ENCODE measurements around the gene NKAPD1. TPM values are rescaled to one million over a fixed set of nuclear protein-coding genes. Genes with fewer than 3 reads are reported as not detected.

NKAPD1 gene
- total and polyA plus RNA-seq, 10 of the 15 experiments (the other 5 are each of a cell fraction or from before 2014, with no cell fraction given): 9.6 to 43.3 (median 19.2) TPM

DNA sequence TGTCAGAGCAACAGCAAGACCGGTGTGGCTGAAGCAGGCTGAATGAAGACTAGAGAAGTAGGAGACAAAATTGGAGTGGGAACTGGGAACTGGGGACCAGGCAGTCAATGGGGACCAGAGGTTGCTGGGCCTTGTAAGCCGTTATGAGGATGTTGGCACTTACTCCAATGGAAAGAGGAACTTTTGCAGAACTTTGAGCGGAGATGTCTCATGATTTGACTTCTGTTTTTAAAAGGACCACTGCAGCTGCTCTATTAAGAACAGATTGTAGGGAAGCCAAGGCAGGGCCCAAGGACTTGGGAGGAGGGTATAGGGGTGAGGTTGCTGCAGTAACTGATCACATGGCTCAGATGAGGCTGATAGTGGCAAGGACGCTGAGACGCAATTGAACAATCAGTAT lies 55.6 kb downstream of the NKAPD1 start:
- TF ChIP-seq ZNF622 (IDR thresholded peaks at IDR 0.05) (no peak), MTA2 (IDR thresholded peaks at IDR 0.05; ENCODE audit: low read depth) (no peak), CREB1 (IDR thresholded peaks at IDR 0.05; ENCODE audit: low read depth) (no peak), WRNIP1 (IDR thresholded peaks at IDR 0.05; ENCODE audit: borderline replicate concordance, low read depth, low read length) (no peak)
- TF ChIP-seq, protein P1, sequence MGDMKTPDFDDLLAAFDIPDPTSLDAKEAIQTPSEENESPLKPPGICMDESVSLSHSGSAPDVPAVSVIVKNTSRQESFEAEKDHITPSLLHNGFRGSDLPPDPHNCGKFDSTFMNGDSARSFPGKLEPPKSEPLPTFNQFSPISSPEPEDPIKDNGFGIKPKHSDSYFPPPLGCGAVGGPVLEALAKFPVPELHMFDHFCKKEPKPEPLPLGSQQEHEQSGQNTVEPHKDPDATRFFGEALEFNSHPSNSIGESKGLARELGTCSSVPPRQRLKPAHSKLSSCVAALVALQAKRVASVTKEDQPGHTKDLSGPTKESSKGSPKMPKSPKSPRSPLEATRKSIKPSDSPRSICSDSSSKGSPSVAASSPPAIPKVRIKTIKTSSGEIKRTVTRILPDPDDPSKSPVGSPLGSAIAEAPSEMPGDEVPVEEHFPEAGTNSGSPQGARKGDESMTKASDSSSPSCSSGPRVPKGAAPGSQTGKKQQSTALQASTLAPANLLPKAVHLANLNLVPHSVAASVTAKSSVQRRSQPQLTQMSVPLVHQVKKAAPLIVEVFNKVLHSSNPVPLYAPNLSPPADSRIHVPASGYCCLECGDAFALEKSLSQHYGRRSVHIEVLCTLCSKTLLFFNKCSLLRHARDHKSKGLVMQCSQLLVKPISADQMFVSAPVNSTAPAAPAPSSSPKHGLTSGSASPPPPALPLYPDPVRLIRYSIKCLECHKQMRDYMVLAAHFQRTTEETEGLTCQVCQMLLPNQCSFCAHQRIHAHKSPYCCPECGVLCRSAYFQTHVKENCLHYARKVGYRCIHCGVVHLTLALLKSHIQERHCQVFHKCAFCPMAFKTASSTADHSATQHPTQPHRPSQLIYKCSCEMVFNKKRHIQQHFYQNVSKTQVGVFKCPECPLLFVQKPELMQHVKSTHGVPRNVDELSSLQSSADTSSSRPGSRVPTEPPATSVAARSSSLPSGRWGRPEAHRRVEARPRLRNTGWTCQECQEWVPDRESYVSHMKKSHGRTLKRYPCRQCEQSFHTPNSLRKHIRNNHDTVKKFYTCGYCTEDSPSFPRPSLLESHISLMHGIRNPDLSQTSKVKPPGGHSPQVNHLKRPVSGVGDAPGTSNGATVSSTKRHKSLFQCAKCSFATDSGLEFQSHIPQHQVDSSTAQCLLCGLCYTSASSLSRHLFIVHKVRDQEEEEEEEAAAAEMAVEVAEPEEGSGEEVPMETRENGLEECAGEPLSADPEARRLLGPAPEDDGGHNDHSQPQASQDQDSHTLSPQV (IDR thresholded peaks at IDR 0.05): no peak
- no peak overlapping the region for H3K9ac ChIP-seq (ENCODE audit: control insufficient read depth, insufficient read depth, low read length)
- no peak overlapping the region for H2AFZ ChIP-seq (ENCODE audit: control insufficient read depth, low read depth, low read length)
- no peak overlapping the region for H3K4me2 ChIP-seq (ENCODE audit: control insufficient read depth, insufficient read depth)
- no peaks in the 10 kb centered on the region for H4K20me1 ChIP-seq (ENCODE audit: control insufficient read depth, insufficient read depth)
- ChIA-PET POLR2A (no interaction called here), RAD21 (ENCODE audit: unreplicated experiment) (no interaction called here), CTCF (no interaction called here), SMC1A (ENCODE audit: uncharacterized antibody, unreplicated experiment) (interaction anchor here (1.4 to 2.0 kb wide), 2 partner anchors 8 to 12 kb away, joined by 3 to 6 read pairs; no protein-coding TSS in a partner anchor)
- no peaks in the 10 kb centered on the region for H3K36me3 ChIP-seq (ENCODE audit: control insufficient read depth in 2 of 2, insufficient read depth in 2 of 2, low read length in 1 of 2)
- no peak overlapping the region for H3K4me3 ChIP-seq
- in situ Hi-C loops (cut with MboI): no loop called here
- no TSS peak for BruUV-seq (replicated peaks)
- H3K4me1 ChIP-seq (ENCODE audit: control insufficient read depth, insufficient read depth, low read length): 0 out of 2 replicates have a peak, but pooled peaks cover 2% of the 10 kb centered on the region
- no peaks in the 10 kb centered on the region for H3K9me3 ChIP-seq (replicated peaks; ENCODE audit: control insufficient read depth, insufficient read depth, low read length)
- intact Hi-C loops (cut with micrococcal nuclease; ENCODE audit: unreplicated experiment): no loop called here
- H3K27me3 ChIP-seq (replicated peaks in 1 of 2; ENCODE audit: control insufficient read depth in 2 of 2, insufficient read depth in 2 of 2, low read length in 1 of 2): no peaks in the 10 kb centered on the region; a peak in 1 of 4 replicates
- DNase-seq (ENCODE audit: low read depth, low spot score) (no peak), FAIRE-seq (no peak), ATAC-seq (no peak)
- WGBS (ENCODE audit: insufficient coverage, insufficient replicate concordance, low lambda C conversion rate, missing lambda C conversion rate): 91% methylated on average over 5 of the region's 5 CpGs
- H3K79me2 ChIP-seq (ENCODE audit: control insufficient read depth, insufficient read depth, low read length): no peaks in the 10 kb centered on the region
- H3K27ac ChIP-seq (ENCODE audit: control insufficient read depth, insufficient read depth): no peak overlapping the region

Measured in GM12878 (cell line).